Effector memory CD4-positive, alpha-beta T cell (primary cell): ENCODE data around the gene ZNF624.
"Not testable (repeated sequence)": the region's sequence is repeated elsewhere in the genome, so short reads cannot be mapped to it uniquely, and the experiment has no call there.

Experiments
- DNase-seq, 3 donors: peaks; one replicate each; pipeline ENCODE4 v3.0.0-alpha.2; 2020
- H3K27ac ChIP-seq: 2 replicates; pipeline ENCODE4 v1.7.0; 2013; ENCODE audit warnings: mild to moderate bottlenecking, low read length, moderate library complexity; ENCODE audit not compliant: insufficient read depth, poor library complexity, severe bottlenecking
- H3K27me3 ChIP-seq: replicated peaks from 2 replicates; pipeline ENCODE4 v1.7.0; 2013; ENCODE audit warnings: mild to moderate bottlenecking, low read length; ENCODE audit not compliant: insufficient read depth, control insufficient read depth, poor library complexity, severe bottlenecking
- H3K36me3 ChIP-seq: 2 replicates; pipeline ENCODE4 v1.7.0; 2013; ENCODE audit warnings: mild to moderate bottlenecking, low read length, moderate library complexity; ENCODE audit not compliant: control insufficient read depth, insufficient read depth
- H3K4me1 ChIP-seq: 2 replicates; pipeline ENCODE4 v1.7.0; 2013; ENCODE audit warnings: low read length, mild to moderate bottlenecking; ENCODE audit not compliant: control insufficient read depth, insufficient read depth, poor library complexity, severe bottlenecking
- H3K4me3 ChIP-seq: 2 replicates; pipeline ENCODE4 v1.7.0; 2013; ENCODE audit warnings: low read length, low read depth, mild to moderate bottlenecking; ENCODE audit not compliant: insufficient read depth, poor library complexity, severe bottlenecking
- H3K9me3 ChIP-seq: 2 replicates; pipeline ENCODE4 v1.7.0; 2013; ENCODE audit warnings: mild to moderate bottlenecking, low read length, moderate library complexity; ENCODE audit not compliant: control insufficient read depth
- total RNA-seq, 3 donors: gene quantifications; one replicate each; lab custom pipeline; 2026; lab: John Stamatoyannopoulos, UW

Gene ZNF624
- 5.1 to 13.2 (median 6.2) reads per million in 3 donors for total RNA-seq

DNA sequence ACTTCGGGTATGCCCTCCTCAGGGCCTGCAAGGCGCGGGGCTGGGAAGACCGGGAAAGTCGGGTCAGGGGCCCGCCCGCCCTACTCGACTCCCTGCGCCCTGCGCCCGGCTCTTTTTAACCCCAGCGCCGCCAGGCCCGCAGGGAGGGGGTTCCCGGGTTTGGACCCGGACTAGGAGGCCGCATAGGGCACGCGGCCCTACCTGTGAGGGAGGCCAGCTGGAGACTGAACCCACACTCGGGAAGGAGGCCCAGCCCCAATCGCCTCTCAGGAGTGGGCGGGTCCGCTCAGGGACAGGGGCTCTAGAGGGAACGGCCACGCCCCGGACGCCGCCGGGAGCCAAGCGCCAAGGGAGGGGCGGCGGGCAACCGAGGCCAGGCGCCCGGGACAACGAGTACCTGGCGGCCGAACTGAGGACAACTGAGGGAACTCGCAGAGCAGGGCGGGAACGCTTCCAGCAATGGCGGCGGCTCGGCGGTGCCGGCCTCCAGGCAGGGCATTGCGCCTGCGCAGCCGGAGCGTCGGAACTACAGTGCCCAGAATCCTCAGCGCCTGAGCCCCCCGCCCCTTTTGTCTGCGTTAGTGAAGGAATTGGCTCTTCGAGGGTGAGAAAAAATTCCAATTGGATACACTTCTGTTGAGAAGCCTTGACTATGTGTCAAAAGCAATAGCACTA lies at the start of gene ZNF624:
TSS of gene ZNF624 (minus strand) at position 484 of the 675 bp plus-strand sequence.
- Histone ChIP-seq H3K4me1 (peaks cover 10% of the 10 kb centered on the region), H3K27ac (peak within 1 kb of the TSS; percentile 76), H3K27me3 (no peaks in the 10 kb centered on the region), H3K9me3 (no peaks in the 10 kb centered on the region), H3K36me3 (no peaks in the 10 kb centered on the region), H3K4me3 (peak within 1 kb of the TSS; percentile 97)
- DNase-seq = peak; percentile 69 to 81 (median 72)

DNA sequence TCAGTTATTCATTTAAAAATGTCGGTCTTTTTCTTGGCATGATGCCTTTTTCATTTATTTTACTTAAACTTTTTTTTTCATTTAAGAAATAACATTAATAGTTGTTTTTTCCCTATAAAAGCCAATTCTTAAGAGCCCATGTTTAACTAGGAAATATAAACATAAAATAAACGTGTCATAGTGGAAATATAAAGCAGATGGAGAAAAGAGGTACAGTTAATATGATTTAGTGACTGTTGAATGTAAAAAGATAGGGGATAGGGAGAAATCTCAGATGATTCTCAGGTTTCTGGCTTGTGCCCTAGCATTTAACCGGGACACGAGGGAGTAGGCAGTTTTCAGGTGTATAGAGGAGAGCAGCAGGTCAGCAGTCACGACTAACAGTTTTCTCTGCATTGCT lies 44.0 kb upstream of the ZNF624 start:
- not testable (repeated sequence) for DNase-seq, H3K36me3 ChIP-seq, H3K9me3 ChIP-seq, H3K4me3 ChIP-seq, H3K27ac ChIP-seq, H3K4me1 ChIP-seq, H3K27me3 ChIP-seq

GRCh38 chr17:16690447-16690846 lies 36.8 kb upstream of the ZNF624 start:
- DNase-seq, H3K27me3 ChIP-seq, H3K4me3 ChIP-seq, H3K36me3 ChIP-seq, H3K27ac ChIP-seq, H3K4me1 ChIP-seq, H3K9me3 ChIP-seq: not testable (repeated sequence)

- not testable (repeated sequence) for H3K27me3 ChIP-seq, H3K27ac ChIP-seq, H3K4me3 ChIP-seq, H3K9me3 ChIP-seq, H3K4me1 ChIP-seq, H3K36me3 ChIP-seq
- peak in 1 of 3 donors; percentile 50 for DNase-seq
These were observed 36.2 kb upstream of the ZNF624 start, which contains the start of gene CCDC144A for GRCh38 chr17:16689731-16690281. TSS of gene CCDC144A (plus strand) at chr17:16690241. CDS start at chr17:16690401, 160 bp downstream.

- not testable (repeated sequence) for H3K4me3 ChIP-seq, H3K36me3 ChIP-seq, H3K9me3 ChIP-seq, H3K27ac ChIP-seq, DNase-seq, H3K4me1 ChIP-seq, H3K27me3 ChIP-seq
These were observed 33.5 kb upstream of the ZNF624 start for GRCh38 chr17:16687151-16687550.

DNA sequence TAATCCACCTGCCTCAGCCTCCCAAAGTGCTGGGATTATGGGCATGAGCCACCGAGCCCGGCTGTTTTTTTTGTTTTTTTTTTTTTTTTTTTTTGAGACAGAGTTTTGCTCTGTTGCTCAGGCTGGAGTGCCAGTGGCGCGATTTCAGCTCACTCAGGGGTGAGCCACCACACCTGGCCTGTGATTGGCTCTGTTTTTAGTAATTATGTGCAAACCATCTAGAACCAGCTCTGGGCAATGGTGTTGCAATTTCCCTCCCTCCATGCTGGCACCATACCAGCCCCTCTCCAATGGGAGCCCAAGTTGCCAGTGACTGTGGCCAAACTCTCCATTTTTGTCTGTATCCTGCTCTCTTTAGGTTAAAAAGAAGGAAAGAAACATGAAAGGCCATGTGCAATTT lies 32.4 kb upstream of the ZNF624 start:
- not testable (repeated sequence) for H3K27me3 ChIP-seq, H3K27ac ChIP-seq, H3K9me3 ChIP-seq, H3K4me1 ChIP-seq, DNase-seq, H3K4me3 ChIP-seq, H3K36me3 ChIP-seq

GRCh38 chr17:16683290-16684138 lies 29.9 kb upstream of the ZNF624 start:
- H3K27me3 ChIP-seq, H3K36me3 ChIP-seq, DNase-seq, H3K9me3 ChIP-seq, H3K4me1 ChIP-seq, H3K27ac ChIP-seq, H3K4me3 ChIP-seq: not testable (repeated sequence)

- Histone ChIP-seq H3K9me3 (no peaks in the 10 kb centered on the region), H3K36me3 (no peaks in the 10 kb centered on the region), H3K27ac (no peak overlapping the region), H3K4me3 (no peak overlapping the region), H3K4me1 (no peaks in the 10 kb centered on the region), H3K27me3 (no peaks in the 10 kb centered on the region)
- DNase-seq = no peak
These were observed 23.1 kb upstream of the ZNF624 start for GRCh38 chr17:16676676-16677268.

- not testable (repeated sequence) for H3K36me3 ChIP-seq, H3K4me1 ChIP-seq, H3K27ac ChIP-seq, H3K9me3 ChIP-seq, DNase-seq
- Histone ChIP-seq H3K27me3 (peaks cover 17% of the 10 kb centered on the region), H3K4me3 (peak overlapping the region; percentile 39)
These were observed 13.4 kb upstream of the ZNF624 start for GRCh38 chr17:16666907-16667636.
